Measurements from ENCODE around the gene CABCOCO1.

- TF ChIP-seq CTCF (IDR thresholded peaks at IDR 0.05; ENCODE audit: low read depth, low read length) (no peak), EZH2phosphoT487 (IDR thresholded peaks at IDR 0.05; ENCODE audit: low read depth) (no peak)
Measured at GRCh38 chr10:61730671-61731070, 67.9 kb downstream of the CABCOCO1 start.
